LNCAP (cell line): ENCODE results near the gene GDF9.

Source experiments
- CTCF ChIP-seq: fragments of 450-650 bp; IDR thresholded peaks from 2 replicates; pipeline ENCODE4 v1.5.1; 2017; ENCODE audit warnings: mild to moderate bottlenecking

GDF9 gene

GRCh38 chr5:132841305-132841704 lies 25.0 kb downstream of the GDF9 start:
- TF ChIP-seq CTCF: no peak

GRCh38 chr5:132840896-132841295 lies 25.4 kb downstream of the GDF9 start:
- TF ChIP-seq CTCF: no peak

- no peak for TF ChIP-seq CTCF
Measured at GRCh38 chr5:132840313-132840712, 26.0 kb downstream of the GDF9 start.

- no peak for TF ChIP-seq CTCF
Measured at GRCh38 chr5:132839426-132840301, 26.6 kb downstream of the GDF9 start.

GRCh38 chr5:132838516-132839282 lies 27.6 kb downstream of the GDF9 start:
- no peak for TF ChIP-seq CTCF

- TF ChIP-seq CTCF: no peak
Measured at GRCh38 chr5:132837868-132838267, 28.4 kb downstream of the GDF9 start.

GRCh38 chr5:132836852-132837251 lies 29.4 kb downstream of the GDF9 start:
- TF ChIP-seq CTCF: no peak
